GM18867 (cell line): ENCODE data around the gene MAP7.
"Not testable (repeated sequence)": the region's sequence is repeated elsewhere in the genome, so short reads cannot be mapped to it uniquely, and the experiment has no call there.

Source experiments
- ATAC-seq: cut with Tn5 transposase; IDR thresholded peaks from one replicate; pipeline ENCODE4 v1.9.1; 2021; ENCODE audit warnings: mild to moderate bottlenecking, moderate library complexity; ENCODE audit not compliant: unreplicated experiment

MAP7 gene

GRCh38 chr6:136401236-136401635 is 149.0 kb downstream of the MAP7 start:
- ATAC-seq, result not testable (repeated sequence)

- ATAC-seq, result no peak
Measured at GRCh38 chr6:136398453-136398852, 151.8 kb downstream of the MAP7 start.

GRCh38 chr6:136396908-136397307 is 153.3 kb downstream of the MAP7 start:
- no peak for ATAC-seq

GRCh38 chr6:136390959-136391358 is 159.3 kb downstream of the MAP7 start:
- ATAC-seq, result not testable (repeated sequence)

GRCh38 chr6:136387316-136387715 is 162.9 kb downstream of the MAP7 start:
- no peak for ATAC-seq

- no peak for ATAC-seq
Measured at GRCh38 chr6:136383268-136383937, 166.8 kb downstream of the MAP7 start.

GRCh38 chr6:136382676-136383252 is 167.5 kb downstream of the MAP7 start:
- no peak for ATAC-seq

- ATAC-seq, result no peak
Measured at GRCh38 chr6:136378888-136379287, 171.3 kb downstream of the MAP7 start.

- ATAC-seq, result not testable (repeated sequence)
Measured at GRCh38 chr6:136375836-136376235, 174.4 kb downstream of the MAP7 start.

GRCh38 chr6:136371959-136372358 is 178.3 kb downstream of the MAP7 start:
- ATAC-seq, result no peak

- ATAC-seq, result no peak
Measured at GRCh38 chr6:136370988-136371728, 179.1 kb downstream of the MAP7 start.

GRCh38 chr6:136365776-136366354 is 184.4 kb downstream of the MAP7 start:
- ATAC-seq, result peak; percentile 74

- no peak for ATAC-seq
Measured at GRCh38 chr6:136362421-136363356, 187.5 kb downstream of the MAP7 start.

GRCh38 chr6:136361787-136362186 is 188.4 kb downstream of the MAP7 start:
- ATAC-seq, result no peak

- no peak for ATAC-seq
Measured at GRCh38 chr6:136360783-136361182, 189.4 kb downstream of the MAP7 start.

- no peak for ATAC-seq
Measured at GRCh38 chr6:136359851-136360250, 190.4 kb downstream of the MAP7 start.

- ATAC-seq, result no peak
Measured at GRCh38 chr6:136351518-136352110, 198.6 kb downstream of the MAP7 start.

GRCh38 chr6:136350914-136351313 is 199.3 kb downstream of the MAP7 start:
- ATAC-seq, result no peak

GRCh38 chr6:136347847-136348246 is 202.4 kb downstream of the MAP7 start:
- no peak for ATAC-seq

- no peak for ATAC-seq
Measured at GRCh38 chr6:136345145-136345544, 205.1 kb downstream of the MAP7 start.
